ENCODE results near the gene TNFAIP6.
"Not testable (repeated sequence)": the region's sequence is repeated elsewhere in the genome, so short reads cannot be mapped to it uniquely, and the experiment has no call there.

TNFAIP6 gene
- long read RNA-seq: 0 reads

- peak within 1 kb of the TSS; percentile 20 for H3K4me3 ChIP-seq (replicated peaks; ENCODE audit: insufficient read depth, low read length)
- no peak within 1 kb of the TSS for H3K27ac ChIP-seq (replicated peaks)
Measured at GRCh38 chr2:151357359-151357758, at the start of gene TNFAIP6. TSS of gene TNFAIP6 (plus strand) at chr2:151357592. CDS start at chr2:151357667, 75 bp downstream.

GRCh38 chr2:151310313-151310712 is 47.1 kb upstream of the TNFAIP6 start:
- DNase-seq (ENCODE audit: low read depth in 1 of 2, low spot score in 1 of 2); H3K27me3 ChIP-seq (ENCODE audit: insufficient read depth, poor library complexity, severe bottlenecking); H3K4me3 ChIP-seq (replicated peaks; ENCODE audit: insufficient read depth, low read length): not testable (repeated sequence)

More at GRCh38 chr2:151357359-151357758, at the start of gene TNFAIP6:
- TF ChIP-seq POLR2AphosphoS5 (IDR thresholded peaks at IDR 0.05; ENCODE audit: low read depth): no peak
- no peak for TF ChIP-seq SPI1 (IDR thresholded peaks at IDR 0.05; ENCODE audit: borderline replicate concordance, low read depth)
- no peaks in the 10 kb centered on the region for H3K27me3 ChIP-seq (ENCODE audit: insufficient read depth, poor library complexity, severe bottlenecking)
- peak; percentile 55 to 84 for DNase-seq (ENCODE audit: low read depth in 1 of 2, low spot score in 1 of 2)

GRCh38 chr2:151312440-151312839 is 45.0 kb upstream of the TNFAIP6 start:
- not testable (repeated sequence) for H3K4me3 ChIP-seq (replicated peaks; ENCODE audit: insufficient read depth, low read length); DNase-seq (ENCODE audit: low read depth in 1 of 2, low spot score in 1 of 2); H3K27me3 ChIP-seq (ENCODE audit: insufficient read depth, poor library complexity, severe bottlenecking); H3K27ac ChIP-seq (replicated peaks)

More at GRCh38 chr2:151310313-151310712, 47.1 kb upstream of the TNFAIP6 start:
- not testable (repeated sequence) for H3K27ac ChIP-seq (replicated peaks)

GRCh38 chr2:151315381-151315903 is 42.0 kb upstream of the TNFAIP6 start:
- no peak for DNase-seq (ENCODE audit: low read depth in 1 of 2, low spot score in 1 of 2)
- Histone ChIP-seq H3K27me3 (ENCODE audit: insufficient read depth, poor library complexity, severe bottlenecking) (no peaks in the 10 kb centered on the region), H3K27ac (replicated peaks) (no peak overlapping the region), H3K4me3 (replicated peaks; ENCODE audit: insufficient read depth, low read length) (no peak overlapping the region)
- TF ChIP-seq SPI1 (IDR thresholded peaks at IDR 0.05; ENCODE audit: borderline replicate concordance, low read depth) (no peak), CTCF (IDR thresholded peaks at IDR 0.05; ENCODE audit: insufficient read depth, low read length) (no peak), POLR2AphosphoS5 (IDR thresholded peaks at IDR 0.05; ENCODE audit: low read depth) (no peak), GABPA (IDR thresholded peaks at IDR 0.05; ENCODE audit: low read depth) (no peak), REST (IDR thresholded peaks at IDR 0.05; ENCODE audit: insufficient replicate concordance, low read depth) (no peak)

GRCh38 chr2:151325581-151326095 is 31.8 kb upstream of the TNFAIP6 start:
- Histone ChIP-seq H3K27ac (replicated peaks) (peak overlapping the region; percentile 43), H3K4me3 (replicated peaks; ENCODE audit: insufficient read depth, low read length) (no peak overlapping the region), H3K27me3 (ENCODE audit: insufficient read depth, poor library complexity, severe bottlenecking) (no peaks in the 10 kb centered on the region)
- TF ChIP-seq REST (IDR thresholded peaks at IDR 0.05; ENCODE audit: insufficient replicate concordance, low read depth) (no peak), POLR2AphosphoS5 (IDR thresholded peaks at IDR 0.05; ENCODE audit: low read depth) (no peak), SPI1 (IDR thresholded peaks at IDR 0.05; ENCODE audit: borderline replicate concordance, low read depth) (no peak), GABPA (IDR thresholded peaks at IDR 0.05; ENCODE audit: low read depth) (no peak), CTCF (IDR thresholded peaks at IDR 0.05; ENCODE audit: insufficient read depth, low read length) (no peak)
- peak; percentile 36 to 86 for DNase-seq (ENCODE audit: low read depth in 1 of 2, low spot score in 1 of 2)
